OCI-LY7 (cell line): ENCODE data around the gene NDUFB10. TPM values are rescaled to one million over a fixed set of nuclear protein-coding genes. Genes with fewer than 3 reads are reported as not detected.

ENCODE experiments used
- BruUV-seq: library from RNA; stranded (reverse); fragments of 400-500 nt; replicated peaks from 2 replicates; lab custom pipeline; 2021; lab: Mats Ljungman, UMichigan
- CTCF ChIA-PET: fragments of 300-600 bp; sonication (Branson Sonifier 250); formaldehyde crosslinking; loops from one replicate; lab custom pipeline; 2022; ENCODE audit warnings: antibody characterized with exemption; ENCODE audit not compliant: unreplicated experiment; lab: Charles Lee
- POLR2A ChIA-PET: fragments of 300-600 bp; sonication (Branson Sonifier 250); formaldehyde crosslinking; loops from one replicate; lab custom pipeline; 2022; ENCODE audit warnings: antibody characterized with exemption; lab: Charles Lee
- DNase-seq: peaks from one replicate; pipeline ENCODE4 v3.0.0-alpha.2; 2015; ENCODE audit warnings: low spot score
- H2AFZ ChIP-seq: fragments of 200-600 bp; sonication (generic), shearing (Covaris generic); 2 replicates; pipeline ENCODE4 v1.6.1; 2014; ENCODE audit warnings: mild to moderate bottlenecking, antibody characterized with exemption, low read length, moderate library complexity
- H3K27ac ChIP-seq: fragments of 200-600 bp; sonication (generic); 2 replicates; pipeline ENCODE4 v1.5.1; 2014; ENCODE audit warnings: mixed run types, low read depth, mild to moderate bottlenecking, moderate library complexity, low read length, inconsistent platforms; ENCODE audit not compliant: poor library complexity, severe bottlenecking
- H3K36me3 ChIP-seq: fragments of 200-600 bp; sonication (generic); 2 replicates; pipeline ENCODE4 v1.6.1; 2014; ENCODE audit warnings: mild to moderate bottlenecking, antibody characterized with exemption, low read length, moderate library complexity, mixed read lengths; ENCODE audit not compliant: insufficient read depth
- H3K4me1 ChIP-seq: fragments of 200-600 bp; sonication (generic); 2 replicates; pipeline ENCODE4 v1.5.1; 2014; ENCODE audit warnings: mild to moderate bottlenecking, low read length; ENCODE audit not compliant: insufficient read depth, poor library complexity, severe bottlenecking
- H3K4me2 ChIP-seq: fragments of 200-600 bp; sonication (generic); 2 replicates; pipeline ENCODE4 v1.6.1; 2014; ENCODE audit warnings: mild to moderate bottlenecking, low read length
- H3K4me3 ChIP-seq: fragments of 200-600 bp; sonication (generic); 2 replicates; pipeline ENCODE4 v1.5.1; 2014; ENCODE audit warnings: mild to moderate bottlenecking, low read depth, low read length; ENCODE audit not compliant: poor library complexity, severe bottlenecking
- H3K79me2 ChIP-seq: fragments of 200-600 bp; sonication (generic); 2 replicates; pipeline ENCODE4 v1.6.1; 2016; ENCODE audit warnings: low read depth, mild to moderate bottlenecking, low read length, moderate library complexity, mixed read lengths; ENCODE audit not compliant: insufficient read depth
- H3K9me2 ChIP-seq: fragments of 200-600 bp; sonication (generic); 2 replicates; pipeline ENCODE4 v1.6.1; 2016; ENCODE audit warnings: mild to moderate bottlenecking, low read length, mixed read lengths; ENCODE audit not compliant: insufficient read depth
- H3K9me3 ChIP-seq: fragments of 200-600 bp; sonication (generic); 2 replicates; pipeline ENCODE4 v1.6.1; 2014; ENCODE audit warnings: mild to moderate bottlenecking, mixed run types, low read length, mixed read lengths
- H4K20me1 ChIP-seq: fragments of 200-600 bp; sonication (generic); 2 replicates; pipeline ENCODE4 v1.6.1; 2014; ENCODE audit warnings: mild to moderate bottlenecking, antibody characterized with exemption, low read length, moderate library complexity, mixed read lengths; ENCODE audit not compliant: insufficient read depth
- CTCF ChIP-seq: fragments of 200-600 bp; sonication (generic); conservative IDR thresholded peaks from 2 replicates; pipeline ENCODE4 v1.5.1; 2014; ENCODE audit warnings: mild to moderate bottlenecking, antibody characterized with exemption, low read length, moderate library complexity, mixed read lengths
- EZH2phosphoT487 ChIP-seq: fragments of 200-600 bp; sonication (generic); IDR thresholded peaks from 2 replicates; pipeline ENCODE4 v1.6.1; 2018; ENCODE audit warnings: low read depth, borderline replicate concordance, mild to moderate bottlenecking, mixed run types, antibody characterized with exemption, low read length, moderate library complexity, mixed read lengths
- intact Hi-C: fragments of 100-400 bp; cut with micrococcal nuclease; formaldehyde crosslinking; loops from one replicate; pipeline ENCODE4 v1.10.0; 2022; ENCODE audit not compliant: unreplicated experiment
- total RNA-seq, 2 experiments: library from RNA; depleted of rRNA in 1 of 2; stranded (reverse); fragments of >200 nt in 1 of 2; shearing (Covaris generic) in 1 of 2; gene quantifications; 2 replicates each; pipeline ENCODE4 v1.2.3, GENCODE V29; 2014 to 2022

The NDUFB10 gene
- total RNA-seq, 2 experiments from 2014 or later = 201 to 240 TPM

GRCh38 chr16:1915732-1916639 is 43.4 kb upstream of the NDUFB10 start:
- BruUV-seq = no TSS peak
- H2AFZ ChIP-seq = no peak overlapping the region
- H3K4me2 ChIP-seq = no peak overlapping the region
- no peaks in the 10 kb centered on the region for H4K20me1 ChIP-seq
- no peak overlapping the region for H3K27ac ChIP-seq
- no peak overlapping the region for H3K4me3 ChIP-seq
- H3K9me3 ChIP-seq = no peaks in the 10 kb centered on the region
- TF ChIP-seq EZH2phosphoT487 (no peak), CTCF (no peak)
- CTCF ChIA-PET = no interaction called here
- no peaks in the 10 kb centered on the region for H3K9me2 ChIP-seq
- intact Hi-C loops = no loop called here
- H3K36me3 ChIP-seq = no peaks in the 10 kb centered on the region
- H3K4me1 ChIP-seq = peaks cover 2% of the 10 kb centered on the region
- H3K79me2 ChIP-seq = no peaks in the 10 kb centered on the region
- no peak for DNase-seq
- POLR2A ChIA-PET = no interaction called here

DNA sequence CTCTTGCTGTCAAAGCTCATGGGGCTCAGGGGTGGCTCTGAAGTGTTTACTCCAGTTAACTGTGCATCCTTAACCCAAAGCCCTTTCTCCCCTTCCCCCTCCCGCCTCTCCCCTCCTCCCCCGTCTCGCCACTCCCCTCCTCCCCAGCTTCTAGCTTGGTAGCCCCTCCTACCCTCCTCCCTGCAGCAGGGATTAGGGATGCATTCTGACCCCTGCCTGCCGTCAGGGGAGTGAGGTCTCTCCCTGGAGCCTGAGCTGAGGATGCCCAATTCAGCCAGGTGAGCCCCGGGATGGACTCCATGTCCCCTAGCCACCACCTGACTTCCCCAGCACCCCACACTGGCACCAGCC is 42.7 kb upstream of the NDUFB10 start:
- H2AFZ ChIP-seq = no peak overlapping the region
- no peaks in the 10 kb centered on the region for H4K20me1 ChIP-seq
- DNase-seq = no peak
- H3K4me2 ChIP-seq = no peak overlapping the region
- no peak overlapping the region for H3K4me3 ChIP-seq
- no TSS peak for BruUV-seq
- ChIA-PET CTCF (no interaction called here), POLR2A (no interaction called here)
- no peaks in the 10 kb centered on the region for H3K9me2 ChIP-seq
- no peaks in the 10 kb centered on the region for H3K9me3 ChIP-seq
- H3K4me1 ChIP-seq = peaks cover 2% of the 10 kb centered on the region
- H3K27ac ChIP-seq = no peak overlapping the region
- no peak for TF ChIP-seq EZH2phosphoT487
- TF ChIP-seq CTCF = no peak
- intact Hi-C loops = no loop called here
- H3K79me2 ChIP-seq = no peaks in the 10 kb centered on the region
- H3K36me3 ChIP-seq = no peaks in the 10 kb centered on the region

DNA sequence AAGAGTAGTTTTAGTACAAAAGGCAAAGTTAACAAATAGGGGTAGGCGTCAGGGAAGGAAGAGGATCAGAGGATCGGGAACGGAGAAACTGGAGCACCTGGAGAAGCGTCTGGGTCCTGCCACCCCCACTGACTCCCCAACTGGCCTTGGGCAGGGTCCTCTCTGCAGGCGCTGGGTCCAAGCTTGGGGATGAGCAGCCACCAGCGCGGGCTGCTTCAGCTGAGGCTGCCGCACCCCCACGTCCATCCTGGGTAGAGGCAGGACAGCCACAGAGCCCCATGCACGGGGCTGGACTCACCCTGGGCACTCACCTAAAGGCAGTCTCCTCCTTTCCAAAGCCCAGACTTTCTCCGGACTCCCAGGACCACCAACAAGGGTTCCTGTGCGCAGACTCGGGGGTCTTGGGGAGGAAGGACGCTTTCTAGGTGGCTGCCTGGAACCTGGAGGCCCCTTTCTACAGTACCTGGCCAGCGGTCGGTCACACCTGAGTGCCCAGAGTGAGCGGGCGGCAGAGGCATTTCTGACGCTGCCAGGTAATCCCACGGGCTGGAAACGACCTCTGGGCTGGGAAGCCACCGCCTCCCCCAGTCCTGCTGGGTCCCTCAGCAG is 42.2 kb upstream of the NDUFB10 start:
- no peak for TF ChIP-seq EZH2phosphoT487
- no peak for TF ChIP-seq CTCF
- Histone ChIP-seq H3K79me2 (no peaks in the 10 kb centered on the region), H2AFZ (no peak overlapping the region), H3K9me3 (no peaks in the 10 kb centered on the region), H3K36me3 (no peaks in the 10 kb centered on the region), H3K4me2 (no peak overlapping the region), H4K20me1 (no peaks in the 10 kb centered on the region), H3K4me3 (no peak overlapping the region), H3K27ac (no peak overlapping the region), H3K4me1 (peaks cover 2% of the 10 kb centered on the region), H3K9me2 (no peaks in the 10 kb centered on the region)
- ChIA-PET POLR2A (no interaction called here), CTCF (no interaction called here)
- intact Hi-C loops = no loop called here
- BruUV-seq = no TSS peak
- no peak for DNase-seq
